Epidermal melanocyte (primary cell): ENCODE measurements around the gene SLAMF7.

Experiments
- DNase-seq: peaks from one replicate; pipeline ENCODE4 v3.0.0; 2011; ENCODE audit warnings: low spot score; ENCODE audit not compliant: insufficient read length

The SLAMF7 gene

DNA sequence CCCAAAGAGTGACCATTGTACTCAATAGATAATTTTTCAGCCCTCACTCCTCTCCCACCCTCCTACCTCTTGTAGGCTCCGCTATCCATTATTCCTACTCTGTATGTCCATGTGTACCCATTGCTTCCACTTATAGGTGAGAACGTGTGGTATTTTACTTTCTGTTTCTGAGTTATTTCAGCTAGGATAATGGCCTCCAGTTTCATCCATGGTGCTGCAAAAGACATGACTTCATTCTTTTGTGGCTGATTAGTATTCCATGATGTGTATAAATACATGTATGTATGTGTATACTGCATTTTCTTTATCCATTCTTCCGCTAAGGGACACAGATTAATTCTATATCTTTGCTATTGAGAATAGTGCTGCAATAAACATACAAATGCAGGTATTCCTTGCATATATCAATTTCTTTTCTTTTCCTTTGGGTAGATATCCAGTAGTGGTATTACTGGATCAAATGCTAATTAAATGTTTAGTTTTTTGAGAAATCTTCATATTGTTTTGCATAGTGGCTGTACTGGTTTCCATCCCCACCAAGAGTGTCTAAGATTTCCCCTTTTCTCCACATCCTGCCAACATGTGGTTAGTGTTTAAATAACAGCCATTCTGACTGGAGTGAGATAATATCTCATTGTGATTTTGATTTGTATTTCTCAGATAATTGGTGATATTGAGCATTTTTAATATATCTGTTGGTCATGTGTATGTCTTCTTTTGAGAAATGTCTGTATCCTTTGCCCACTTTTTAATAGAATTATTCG lies 61.8 kb downstream of the SLAMF7 start:
- no peak for DNase-seq

DNA sequence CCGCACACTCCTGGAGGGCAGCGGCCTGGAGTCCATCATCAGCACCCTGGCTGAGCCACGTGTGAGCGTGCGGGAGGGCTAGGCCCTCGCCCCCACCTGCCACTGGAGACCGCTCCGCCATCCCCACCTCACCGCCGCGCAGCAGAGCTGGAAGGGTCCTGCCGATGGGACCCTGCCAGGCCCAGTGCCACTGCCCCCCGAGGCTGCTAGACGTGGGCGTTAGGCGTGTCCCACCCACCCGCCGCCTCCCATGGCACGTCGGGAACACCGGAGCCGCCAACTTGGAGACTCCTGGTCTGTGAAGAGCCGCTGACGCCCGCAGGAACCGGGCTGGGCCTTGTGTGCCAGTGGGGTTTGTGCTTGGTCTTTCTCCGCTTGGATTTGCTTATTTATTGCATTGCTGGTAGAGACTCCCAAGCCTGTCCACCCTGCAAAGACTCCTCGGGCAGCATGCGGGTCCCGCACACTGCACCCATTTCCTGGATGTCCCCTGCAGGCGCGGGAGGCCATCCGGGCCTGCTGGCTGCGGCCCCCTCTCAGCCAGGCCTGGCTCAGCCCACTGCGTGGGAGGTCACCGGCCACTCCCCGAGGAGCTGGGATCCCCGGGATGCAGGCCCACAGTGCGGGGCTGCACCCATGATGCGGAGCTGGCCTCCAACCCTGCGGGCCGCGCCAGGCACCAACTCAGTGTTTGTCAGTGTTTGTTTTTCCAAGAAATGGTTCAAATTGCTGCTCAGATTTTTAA lies 63.0 kb downstream of the SLAMF7 start:
- DNase-seq = no peak
